Measurements from ENCODE around the gene CPA5. TPM values are rescaled to one million over a fixed set of nuclear protein-coding genes. Genes with fewer than 3 reads are reported as not detected.

CPA5 gene
- total RNA-seq, 1 donor from 2014 or later: not detected

- Histone ChIP-seq H3K4me3 (ENCODE audit: low read depth, low read length) (no peak overlapping the region), H3K27me3 (ENCODE audit: control insufficient read depth, insufficient read depth, low read length) (no peaks in the 10 kb centered on the region), H3K36me3 (ENCODE audit: control insufficient read depth, insufficient read depth, low read length) (no peaks in the 10 kb centered on the region)
- no peak for TF ChIP-seq CTCF (IDR thresholded peaks at IDR 0.05; ENCODE audit: insufficient read depth, low read length, poor library complexity, severe bottlenecking)
- no peak for DNase-seq (ENCODE audit: low read depth)
These were observed 19.8 kb downstream of the CPA5 start for GRCh38 chr7:130364451-130364850.

GRCh38 chr7:130365088-130365487 lies 20.5 kb downstream of the CPA5 start:
- no peak for TF ChIP-seq CTCF (IDR thresholded peaks at IDR 0.05; ENCODE audit: insufficient read depth, low read length, poor library complexity, severe bottlenecking)
- Histone ChIP-seq H3K36me3 (ENCODE audit: control insufficient read depth, insufficient read depth, low read length) (no peaks in the 10 kb centered on the region), H3K4me3 (ENCODE audit: low read depth, low read length) (no peak overlapping the region), H3K27me3 (ENCODE audit: control insufficient read depth, insufficient read depth, low read length) (no peaks in the 10 kb centered on the region)
- no peak for DNase-seq (ENCODE audit: low read depth)

- peak; percentile 85 for DNase-seq (ENCODE audit: low read depth)
- Histone ChIP-seq H3K4me3 (ENCODE audit: low read depth, low read length) (no peak overlapping the region), H3K36me3 (ENCODE audit: control insufficient read depth, insufficient read depth, low read length) (no peaks in the 10 kb centered on the region), H3K27me3 (ENCODE audit: control insufficient read depth, insufficient read depth, low read length) (no peaks in the 10 kb centered on the region)
- no peak for TF ChIP-seq CTCF (IDR thresholded peaks at IDR 0.05; ENCODE audit: insufficient read depth, low read length, poor library complexity, severe bottlenecking)
These were observed 21.2 kb downstream of the CPA5 start for GRCh38 chr7:130365511-130366441.

GRCh38 chr7:130366564-130366963 lies 21.9 kb downstream of the CPA5 start:
- TF ChIP-seq CTCF (IDR thresholded peaks at IDR 0.05; ENCODE audit: insufficient read depth, low read length, poor library complexity, severe bottlenecking): no peak
- Histone ChIP-seq H3K36me3 (ENCODE audit: control insufficient read depth, insufficient read depth, low read length) (no peaks in the 10 kb centered on the region), H3K27me3 (ENCODE audit: control insufficient read depth, insufficient read depth, low read length) (no peaks in the 10 kb centered on the region), H3K4me3 (ENCODE audit: low read depth, low read length) (no peak overlapping the region)
- DNase-seq (ENCODE audit: low read depth): no peak

GRCh38 chr7:130367088-130367755 lies 22.6 kb downstream of the CPA5 start:
- H3K4me3 ChIP-seq (ENCODE audit: low read depth, low read length): no peak overlapping the region
- H3K36me3 ChIP-seq (ENCODE audit: control insufficient read depth, insufficient read depth, low read length): no peaks in the 10 kb centered on the region
- no peaks in the 10 kb centered on the region for H3K27me3 ChIP-seq (ENCODE audit: control insufficient read depth, insufficient read depth, low read length)
- TF ChIP-seq CTCF (IDR thresholded peaks at IDR 0.05; ENCODE audit: insufficient read depth, low read length, poor library complexity, severe bottlenecking): no peak
- DNase-seq (ENCODE audit: low read depth): no peak

Measured in kidney epithelial cell (primary cell).